ENCODE results near the gene SLC15A2.
"Not testable (repeated sequence)": the region's sequence is repeated elsewhere in the genome, so short reads cannot be mapped to it uniquely, and the experiment has no call there.

SLC15A2 gene

DNA sequence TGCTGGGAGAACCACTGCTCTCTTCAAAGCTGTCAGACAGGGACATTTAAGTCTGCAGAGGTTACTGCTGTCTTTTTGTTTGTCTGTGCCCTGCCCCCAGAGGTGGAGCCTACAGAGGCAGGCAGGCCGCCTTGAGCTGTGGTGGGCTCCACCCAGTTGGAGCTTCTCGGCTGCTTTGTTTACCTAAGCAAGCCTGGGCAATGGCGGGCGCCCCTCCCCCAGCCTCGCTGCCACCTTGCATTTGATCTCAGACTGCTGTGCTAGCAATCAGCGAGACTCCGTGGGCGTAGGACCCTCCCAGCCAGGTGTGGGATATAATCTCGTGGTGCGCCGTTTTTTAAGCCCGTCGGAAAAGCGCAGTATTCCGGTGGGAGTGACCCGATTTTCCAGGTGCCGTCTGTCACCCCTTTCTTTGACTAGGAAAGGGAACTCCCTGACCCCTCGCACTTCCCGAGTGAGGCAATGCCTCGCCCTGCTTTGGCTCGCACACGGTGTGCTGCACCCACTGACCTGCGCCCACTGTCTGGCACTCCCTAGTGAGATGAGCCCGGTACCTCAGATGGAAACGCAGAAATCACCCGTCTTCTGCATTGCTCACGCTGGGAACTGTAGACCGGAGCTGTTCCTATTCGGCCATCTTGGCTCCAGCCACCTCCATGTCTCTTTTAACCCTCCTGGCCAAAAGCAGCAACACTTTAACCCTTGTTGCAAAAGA is 44.1 kb downstream of the SLC15A2 start:
- not testable (repeated sequence) for DNase-seq

- DNase-seq, result no peak
Observed at GRCh38 chr3:121941592-121941991, 47.4 kb downstream of the SLC15A2 start.

GRCh38 chr3:121942116-121942786 is 48.0 kb downstream of the SLC15A2 start:
- no peak for DNase-seq

- DNase-seq, result no peak
Observed at GRCh38 chr3:121943431-121943830, 49.2 kb downstream of the SLC15A2 start.

- no peak for DNase-seq
Observed at GRCh38 chr3:121948641-121949040, 54.4 kb downstream of the SLC15A2 start.

DNA sequence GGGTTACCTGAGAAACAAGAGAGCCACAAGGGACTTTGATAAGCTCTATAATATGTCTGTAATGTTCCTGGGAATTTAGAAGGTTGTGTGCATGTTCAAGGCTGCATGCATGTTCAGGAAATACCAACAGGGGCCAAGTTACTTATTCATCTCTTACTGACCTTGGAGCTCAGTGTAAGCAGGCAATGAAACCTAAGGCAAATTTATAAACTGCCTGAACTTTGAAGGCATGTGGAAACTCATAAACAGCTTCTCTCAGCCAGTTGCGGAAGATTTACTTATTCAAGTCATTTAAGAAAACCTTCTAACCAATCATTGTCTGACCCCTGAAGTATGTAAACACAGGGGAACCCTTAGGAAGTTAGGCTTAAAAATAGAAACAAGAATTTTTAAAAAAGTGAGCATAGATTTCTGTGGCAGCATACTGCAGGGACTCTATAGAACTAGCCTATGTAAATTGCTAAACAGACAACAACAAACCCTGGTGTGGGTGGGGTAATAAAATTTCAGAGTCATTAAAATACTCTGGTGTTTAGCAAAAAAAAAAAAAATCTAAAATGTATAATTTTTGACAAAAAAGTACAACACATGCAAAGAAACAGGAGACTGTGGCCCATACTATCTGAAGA is 57.2 kb downstream of the SLC15A2 start:
- DNase-seq, result no peak

DNA sequence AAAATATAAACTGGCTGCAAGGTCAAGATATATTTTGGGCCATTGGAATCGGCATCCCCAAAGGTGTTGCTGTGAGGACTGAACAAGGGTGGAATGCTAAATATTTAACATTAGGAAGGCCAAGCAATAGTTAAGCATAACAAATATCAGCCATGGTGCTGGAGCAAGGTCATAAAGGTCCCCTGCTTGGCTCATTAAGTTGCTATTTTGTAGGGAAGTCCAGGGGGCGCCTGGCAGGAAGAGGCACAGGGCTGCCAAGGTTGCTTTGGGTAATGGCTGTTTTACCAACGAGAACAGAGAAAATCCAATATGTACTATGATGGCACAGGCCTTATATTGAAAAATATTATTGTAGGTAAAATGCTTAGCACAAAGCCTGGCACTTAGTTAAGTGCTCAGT is 62.2 kb downstream of the SLC15A2 start:
- no peak for DNase-seq

- DNase-seq, result no peak
Observed at GRCh38 chr3:121957674-121958415, 63.6 kb downstream of the SLC15A2 start.

DNA sequence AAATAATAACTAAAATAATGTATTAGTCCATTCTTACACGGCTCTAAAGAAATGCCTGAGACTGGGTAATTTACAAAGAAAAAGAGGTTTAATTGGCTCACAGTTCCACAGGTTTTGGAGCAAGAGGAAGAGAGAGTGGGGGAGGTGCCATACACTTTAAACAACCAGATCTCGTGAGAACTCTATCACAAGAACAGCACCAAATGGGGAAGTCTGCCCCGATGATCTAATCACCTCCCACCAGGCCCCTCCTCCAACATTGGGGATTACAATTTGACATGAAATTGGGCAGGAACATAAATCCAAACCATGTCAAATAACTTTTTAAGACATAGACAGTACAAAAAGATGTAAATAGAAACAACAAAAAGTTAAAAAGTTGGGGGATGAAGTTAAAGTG is 64.6 kb downstream of the SLC15A2 start:
- DNase-seq, result no peak

DNA sequence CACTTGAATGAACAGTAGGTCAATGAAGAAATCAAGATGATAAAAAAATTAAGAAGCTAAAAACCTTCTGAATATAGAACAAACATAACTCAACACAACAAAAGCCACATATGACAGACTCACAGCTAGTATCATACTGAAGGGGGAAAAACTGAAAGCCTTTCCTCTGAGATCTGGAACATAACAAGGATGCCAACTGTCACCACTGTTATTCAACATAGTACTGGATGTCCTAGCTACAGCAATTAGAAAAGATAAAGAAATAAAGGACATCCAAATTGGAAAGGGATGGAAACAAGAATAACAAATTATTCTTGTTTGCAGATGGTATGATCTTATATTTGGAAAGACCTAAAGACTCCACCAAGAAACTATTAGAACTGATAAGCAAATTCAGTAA is 67.1 kb downstream of the SLC15A2 start:
- no peak for DNase-seq

GRCh38 chr3:121962443-121962842 is 68.2 kb downstream of the SLC15A2 start:
- DNase-seq, result no peak

DNA sequence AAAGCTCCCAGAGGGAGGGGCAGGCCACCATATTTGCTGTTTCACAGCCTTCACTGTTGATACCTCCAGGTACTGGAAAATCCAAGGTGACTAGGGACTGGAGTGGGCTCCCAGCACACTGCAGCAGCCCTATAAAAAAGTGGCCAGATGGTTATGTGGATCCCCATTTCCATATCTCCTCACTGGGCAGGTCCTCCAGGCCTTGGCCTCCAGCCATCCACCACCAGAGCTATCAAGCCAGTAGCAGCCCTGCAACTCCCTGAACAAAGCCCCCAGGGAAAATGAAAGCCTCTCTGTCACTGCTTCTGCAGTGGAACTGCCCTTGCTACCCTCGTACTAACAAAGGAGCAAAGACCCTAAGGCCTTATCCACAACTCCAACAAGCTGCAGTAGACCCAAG is 69.4 kb downstream of the SLC15A2 start:
- no peak for DNase-seq

DNA sequence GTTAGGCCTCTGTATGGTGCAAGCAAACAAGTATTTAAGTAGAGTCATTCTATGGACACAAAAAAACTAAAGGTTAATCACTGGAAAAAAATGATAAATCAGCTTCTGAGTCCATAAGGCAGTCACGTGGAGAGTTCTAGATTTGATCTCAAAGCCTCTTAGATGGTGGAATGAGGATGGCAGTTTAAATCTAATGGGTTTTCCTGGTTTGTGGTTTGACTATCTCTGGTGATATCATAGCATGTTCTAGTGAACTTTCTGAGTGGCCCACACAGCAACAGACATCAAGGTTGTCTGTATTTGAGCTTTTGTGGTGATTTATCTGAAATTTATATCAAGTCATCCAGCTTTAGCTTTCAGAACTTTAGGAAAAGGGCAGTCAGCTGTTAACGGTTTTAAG is 75.4 kb downstream of the SLC15A2 start:
- DNase-seq, result no peak

DNA sequence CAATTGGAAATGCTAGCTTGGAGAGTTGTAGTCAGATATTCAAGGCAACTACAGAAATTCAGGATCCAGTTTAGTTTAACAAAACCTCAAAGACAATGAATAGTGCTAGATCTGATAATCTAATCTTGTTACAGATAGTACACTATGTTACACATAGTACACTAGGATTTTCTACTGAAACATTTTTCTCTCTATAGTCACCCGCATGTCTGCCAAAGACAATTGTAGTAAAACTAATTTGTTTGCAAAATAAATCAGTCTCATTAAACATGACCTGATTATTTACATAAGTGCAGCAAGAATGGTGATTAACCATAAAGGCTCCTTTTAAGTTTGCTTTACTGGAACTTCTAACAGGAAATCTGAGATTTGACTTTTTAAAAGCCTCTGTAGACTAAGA is 75.8 kb downstream of the SLC15A2 start:
- no peak for DNase-seq

DNA sequence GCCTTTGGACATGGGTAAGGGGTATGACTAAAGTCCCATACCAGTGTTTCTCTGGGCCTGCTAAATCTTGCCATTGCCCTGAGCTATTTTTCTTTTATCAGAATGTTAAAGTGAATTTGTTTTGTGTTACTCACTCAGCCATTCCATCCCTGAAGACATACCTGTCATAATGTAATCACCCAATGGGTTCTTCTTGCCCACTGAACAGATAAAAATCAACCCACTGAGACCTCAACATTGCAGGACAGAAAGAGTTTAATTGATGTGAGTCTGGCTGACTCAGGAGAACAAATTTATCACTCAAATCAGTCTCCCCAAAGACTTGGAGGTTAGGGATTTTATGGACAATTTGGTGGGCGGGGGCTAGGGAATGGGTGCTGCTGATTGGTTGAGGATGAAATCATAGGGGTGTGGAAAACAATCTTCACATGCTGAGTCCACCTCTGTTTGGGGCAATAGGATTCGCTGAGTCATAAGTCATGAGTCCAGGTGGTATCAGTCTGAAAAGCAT is 80.5 kb downstream of the SLC15A2 start:
- DNase-seq, result no peak

DNA sequence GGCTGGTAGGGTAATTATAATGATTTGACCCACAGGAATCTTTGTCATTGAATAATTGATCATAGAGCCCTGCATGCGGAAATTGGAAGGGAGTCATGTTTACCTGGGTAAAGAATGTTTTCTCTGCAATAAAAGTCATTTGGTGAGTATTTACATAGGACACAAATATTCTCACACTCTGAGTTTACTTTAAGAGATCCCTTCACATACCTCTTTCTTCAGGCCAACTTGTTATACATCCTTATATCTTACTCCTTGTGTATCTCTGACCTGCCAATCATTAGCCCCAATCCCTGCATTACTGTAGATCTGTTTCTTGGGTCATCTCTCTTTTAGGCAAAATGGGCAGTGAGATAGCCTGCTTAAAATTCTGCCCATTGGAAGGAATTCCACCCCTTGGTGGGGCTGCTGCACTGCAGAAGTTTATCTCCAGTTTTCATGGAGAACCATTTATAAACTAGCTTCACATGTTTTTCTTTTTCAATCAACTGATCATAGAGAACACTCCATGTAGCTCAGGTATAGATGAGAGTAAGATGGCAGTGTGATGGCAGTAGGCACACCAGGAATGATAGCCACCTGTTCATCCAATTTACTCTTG is 81.6 kb downstream of the SLC15A2 start:
- no peak for DNase-seq

GRCh38 chr3:121976727-121977126 is 82.5 kb downstream of the SLC15A2 start:
- DNase-seq, result no peak

DNA sequence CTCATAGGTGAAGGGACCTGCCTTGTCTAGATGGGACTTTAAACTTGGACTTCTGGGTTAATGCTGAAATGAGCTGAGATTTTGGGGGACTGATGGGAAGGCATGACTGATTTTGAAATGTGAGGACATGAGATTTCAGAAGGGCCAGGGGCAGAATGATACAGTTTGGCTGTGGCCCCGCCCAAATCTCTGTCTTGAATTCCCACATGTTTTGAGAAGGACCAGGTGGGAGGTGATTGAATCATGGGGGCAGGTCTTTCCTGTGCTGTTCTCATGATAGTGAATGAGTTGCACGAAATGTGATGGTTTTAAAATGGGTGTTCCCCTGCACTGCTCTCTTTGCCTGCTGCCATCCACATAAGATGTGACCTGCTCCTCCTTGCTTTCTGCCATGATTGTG is 85.0 kb downstream of the SLC15A2 start:
- DNase-seq, result no peak

GRCh38 chr3:121979734-121980449 is 85.7 kb downstream of the SLC15A2 start:
- no peak for DNase-seq

GRCh38 chr3:121980450-121980796 is 86.2 kb downstream of the SLC15A2 start:
- no peak for DNase-seq

GRCh38 chr3:121981473-121981872 is 87.3 kb downstream of the SLC15A2 start:
- no peak for DNase-seq

- no peak for DNase-seq
Observed at GRCh38 chr3:121985846-121986245, 91.6 kb downstream of the SLC15A2 start.

Data from hematopoietic multipotent progenitor cell treated with erythropoietin and hydrocortisone succinate and interleukin-3 and kit ligand, for 8 days (in vitro differentiated cells).